Activated CD4-positive, alpha-beta T cell treated with anti-CD3 and anti-CD28 coated beads for 36 hours (primary cell): ENCODE measurements around the gene ZBTB17. TPM values are rescaled to one million over a fixed set of nuclear protein-coding genes. Genes with fewer than 3 reads are reported as not detected.

ENCODE experiments used
- ATAC-seq: fragments of 200-7000 bp; cut with Tn5 transposase; one replicate; pipeline ENCODE4 v1.10.0; 2021; ENCODE audit warnings: mild to moderate bottlenecking, moderate library complexity
- CTCF ChIA-PET: fragments of 350-600 bp; sonication (Branson Sonifier 250); formaldehyde crosslinking; loops from one replicate; lab custom pipeline; 2021; ENCODE audit warnings: antibody characterized with exemption; lab: Charles Lee
- POLR2A ChIA-PET: fragments of 350-600 bp; sonication (Branson Sonifier 250); formaldehyde crosslinking; loops from one replicate; lab custom pipeline; 2021; ENCODE audit warnings: antibody characterized with exemption, inconsistent platforms; lab: Charles Lee
- DNase-seq: peaks from one replicate; pipeline ENCODE4 v3.0.0-alpha.2; 2020
- H3K27ac Mint-ChIP-seq: one replicate; pipeline ENCODE4 v1.8.0; 2021; ENCODE audit warnings: mixed read lengths
- H3K27me3 Mint-ChIP-seq: one replicate; pipeline ENCODE4 v1.8.0; 2021; ENCODE audit warnings: mixed read lengths
- H3K36me3 Mint-ChIP-seq: one replicate; pipeline ENCODE4 v1.8.0; 2021; ENCODE audit warnings: low read depth, mixed read lengths
- H3K4me1 Mint-ChIP-seq: one replicate; pipeline ENCODE4 v1.8.0; 2021; ENCODE audit warnings: mixed read lengths
- H3K4me3 Mint-ChIP-seq: one replicate; pipeline ENCODE4 v1.8.0; 2021; ENCODE audit warnings: mild to moderate bottlenecking, moderate library complexity, mixed read lengths
- H3K9me3 Mint-ChIP-seq: one replicate; pipeline ENCODE4 v1.8.0; 2021; ENCODE audit warnings: low read depth, mixed read lengths
- intact Hi-C, 2 experiments: fragments of 100-400 bp; cut with DNase I in 1 of 2; cut with micrococcal nuclease in 1 of 2; formaldehyde crosslinking; loops; one replicate each; pipeline versions ENCODE4 v1.14.2 to v1.15.1; 2022 to 2024; cut with DNase I, micrococcal nuclease
- total RNA-seq, 2 experiments: library from RNA; stranded (reverse); gene quantifications; one replicate each; pipeline ENCODE4 v1.2.3, GENCODE V29; 2021

Gene ZBTB17
- total RNA-seq, 2 experiments from 2014 or later, result 47.7 to 48.3 TPM

- DNase-seq (no peak), ATAC-seq (no peak)
- intact Hi-C loops, result no loop called here
- Mint-ChIP-seq H3K27me3 (no peaks in the 10 kb centered on the region), H3K4me3 (no peak overlapping the region), H3K4me1 (peaks cover 5% of the 10 kb centered on the region), H3K27ac (peak overlapping the region; percentile 25), H3K9me3 (no peaks in the 10 kb centered on the region), H3K36me3 (peaks cover 30% of the 10 kb centered on the region)
- CTCF ChIA-PET, result interaction anchor here (0.5 to 1.2 kb wide), 3 partner anchors 14 to 139 kb away, joined by 3 read pairs; no protein-coding TSS in a partner anchor
- POLR2A ChIA-PET, result interaction anchor here (1.0 kb wide), 1 partner anchor 35 kb away, joined by 3 read pairs; no protein-coding TSS in a partner anchor
Measured at GRCh38 chr1:15940110-15941043, 35.5 kb downstream of the ZBTB17 start.

GRCh38 chr1:15939181-15940109, 36.5 kb downstream of the ZBTB17 start:
- no peaks in the 10 kb centered on the region for H3K9me3 Mint-ChIP-seq
- H3K27me3 Mint-ChIP-seq, result no peaks in the 10 kb centered on the region
- POLR2A ChIA-PET, result no interaction called here
- peak overlapping the region; percentile 64 for H3K27ac Mint-ChIP-seq
- intact Hi-C loops, result no loop called here
- peaks cover 40% of the 10 kb centered on the region for H3K36me3 Mint-ChIP-seq
- H3K4me3 Mint-ChIP-seq, result no peak overlapping the region
- H3K4me1 Mint-ChIP-seq, result peaks cover 5% of the 10 kb centered on the region
- DNase-seq (no peak), ATAC-seq (no peak)
- CTCF ChIA-PET, result interaction anchor here (0.6 kb wide), 1 partner anchor 151 kb away, joined by 3 read pairs; no protein-coding TSS in a partner anchor

- ChIA-PET POLR2A (no interaction called here), CTCF (interaction anchor here (0.6 to 1.7 kb wide), 3 partner anchors 38 to 151 kb away, joined by 3 to 6 read pairs (median 3); partner anchors contain the start of gene ZBTB17)
- H3K27ac Mint-ChIP-seq, result peak overlapping the region; percentile 64
- no peak for DNase-seq
- no peak for ATAC-seq
- peaks cover 5% of the 10 kb centered on the region for H3K4me1 Mint-ChIP-seq
- H3K27me3 Mint-ChIP-seq, result no peaks in the 10 kb centered on the region
- no peaks in the 10 kb centered on the region for H3K9me3 Mint-ChIP-seq
- peaks cover 43% of the 10 kb centered on the region for H3K36me3 Mint-ChIP-seq
- H3K4me3 Mint-ChIP-seq, result no peak overlapping the region
- intact Hi-C loops, result no loop called here
Measured at GRCh38 chr1:15938628-15939161, 37.2 kb downstream of the ZBTB17 start.

GRCh38 chr1:15937706-15938168, 38.2 kb downstream of the ZBTB17 start:
- Mint-ChIP-seq H3K27me3 (no peaks in the 10 kb centered on the region), H3K9me3 (no peaks in the 10 kb centered on the region), H3K4me1 (peaks cover 5% of the 10 kb centered on the region), H3K4me3 (no peak overlapping the region), H3K36me3 (peaks cover 48% of the 10 kb centered on the region), H3K27ac (peak overlapping the region; percentile 83)
- intact Hi-C loops, result no loop called here
- ChIA-PET CTCF (interaction anchor here (1.7 kb wide), 1 partner anchor 39 kb away, joined by 3 read pairs; the partner anchor contains the start of gene ZBTB17), POLR2A (interaction anchor here (0.7 kb wide), 1 partner anchor 11 kb away, joined by 3 read pairs; no protein-coding TSS in a partner anchor)
- ATAC-seq (peak; percentile 25), DNase-seq (no peak)

GRCh38 chr1:15937146-15937545, 38.8 kb downstream of the ZBTB17 start:
- no peaks in the 10 kb centered on the region for H3K9me3 Mint-ChIP-seq
- H3K4me1 Mint-ChIP-seq, result peaks cover 5% of the 10 kb centered on the region
- peak overlapping the region; percentile 83 for H3K27ac Mint-ChIP-seq
- no peak for DNase-seq
- no peaks in the 10 kb centered on the region for H3K27me3 Mint-ChIP-seq
- no peak overlapping the region for H3K4me3 Mint-ChIP-seq
- H3K36me3 Mint-ChIP-seq, result peaks cover 52% of the 10 kb centered on the region
- CTCF ChIA-PET, result interaction anchor here (1.7 kb wide), 1 partner anchor 39 kb away, joined by 3 read pairs; the partner anchor contains the start of gene ZBTB17
- no peak for ATAC-seq
- intact Hi-C loops, result no loop called here
- POLR2A ChIA-PET, result interaction anchor here (0.7 to 1.1 kb wide), 2 partner anchors 11 to 14 kb away, joined by 3 read pairs; no protein-coding TSS in a partner anchor

GRCh38 chr1:15936025-15936424, 39.9 kb downstream of the ZBTB17 start:
- peaks cover 5% of the 10 kb centered on the region for H3K4me1 Mint-ChIP-seq
- DNase-seq, result no peak
- H3K27me3 Mint-ChIP-seq, result no peaks in the 10 kb centered on the region
- H3K36me3 Mint-ChIP-seq, result peaks cover 64% of the 10 kb centered on the region
- ATAC-seq, result no peak
- H3K27ac Mint-ChIP-seq, result no peak overlapping the region
- CTCF ChIA-PET, result interaction anchor here (0.5 kb wide), 1 partner anchor 108 kb away, joined by 3 read pairs; no protein-coding TSS in a partner anchor
- intact Hi-C loops, result no loop called here
- H3K4me3 Mint-ChIP-seq, result no peak overlapping the region
- POLR2A ChIA-PET, result interaction anchor here (0.6 to 1.1 kb wide), 2 partner anchors 15 to 251 kb away, joined by 3 read pairs; no protein-coding TSS in a partner anchor
- no peaks in the 10 kb centered on the region for H3K9me3 Mint-ChIP-seq

- ATAC-seq, result no peak
- H3K27me3 Mint-ChIP-seq, result no peaks in the 10 kb centered on the region
- no peak overlapping the region for H3K27ac Mint-ChIP-seq
- H3K4me1 Mint-ChIP-seq, result peaks cover 5% of the 10 kb centered on the region
- intact Hi-C loops, result no loop called here
- no peak for DNase-seq
- peaks cover 71% of the 10 kb centered on the region for H3K36me3 Mint-ChIP-seq
- H3K4me3 Mint-ChIP-seq, result no peak overlapping the region
- ChIA-PET POLR2A (no interaction called here), CTCF (interaction anchor here (0.8 kb wide), 1 partner anchor 76 kb away, joined by 3 read pairs; no protein-coding TSS in a partner anchor)
- no peaks in the 10 kb centered on the region for H3K9me3 Mint-ChIP-seq
Measured at GRCh38 chr1:15935056-15935950, 40.6 kb downstream of the ZBTB17 start.

GRCh38 chr1:15934211-15935055, 41.5 kb downstream of the ZBTB17 start:
- CTCF ChIA-PET, result interaction anchor here (0.8 to 1.4 kb wide), 2 partner anchors 77 to 119 kb away, joined by 3 to 4 read pairs; no protein-coding TSS in a partner anchor
- peaks cover 73% of the 10 kb centered on the region for H3K36me3 Mint-ChIP-seq
- no peak for ATAC-seq
- H3K9me3 Mint-ChIP-seq, result no peaks in the 10 kb centered on the region
- H3K4me3 Mint-ChIP-seq, result no peak overlapping the region
- POLR2A ChIA-PET, result no interaction called here
- intact Hi-C loops, result no loop called here
- H3K27ac Mint-ChIP-seq, result no peak overlapping the region
- no peaks in the 10 kb centered on the region for H3K27me3 Mint-ChIP-seq
- H3K4me1 Mint-ChIP-seq, result peaks cover 5% of the 10 kb centered on the region
- no peak for DNase-seq

GRCh38 chr1:15933684-15934083, 42.2 kb downstream of the ZBTB17 start:
- Mint-ChIP-seq H3K27me3 (no peaks in the 10 kb centered on the region), H3K36me3 (peaks cover 77% of the 10 kb centered on the region), H3K4me1 (peaks cover 5% of the 10 kb centered on the region), H3K4me3 (no peak overlapping the region), H3K9me3 (no peaks in the 10 kb centered on the region), H3K27ac (no peak overlapping the region)
- ChIA-PET CTCF (interaction anchor here (1.4 kb wide), 1 partner anchor 118 kb away, joined by 4 read pairs; no protein-coding TSS in a partner anchor), POLR2A (no interaction called here)
- no peak for ATAC-seq
- DNase-seq, result no peak
- intact Hi-C loops, result no loop called here
